Omental fat pad (tissue), 4 donors: ENCODE measurements around the gene SYMPK. TPM values are rescaled to one million over a fixed set of nuclear protein-coding genes. Genes with fewer than 3 reads are reported as not detected.

Experiments
- ATAC-seq: fragments of 150-250 bp; one replicate; pipeline ENCODE4 v1.9.1; 2016; ENCODE audit warnings: mild to moderate bottlenecking, moderate library complexity; ENCODE audit not compliant: low FRiP score
- DNase-seq: peaks from one replicate; pipeline ENCODE4 v3.0.0-alpha.2; 2019; ENCODE audit warnings: low spot score
- total RNA-seq, 4 donors: library from RNA; depleted of rRNA; stranded (reverse); fragments of >200 nt; gene quantifications; one replicate each; pipeline ENCODE4 v1.1.0, GENCODE V29; 2016
- TF ChIP-seq, protein P1 (sequence below), 3 donors: fragments of 450-650 bp; IDR thresholded peaks; one replicate each; pipeline ENCODE4 v1.5.1; 2016 to 2017; ENCODE audit warnings: antibody characterized with exemption in 3 of 3, mild to moderate bottlenecking in 3 of 3, moderate library complexity in 2 of 3

SYMPK gene
- total RNA-seq, 4 donors from 2014 or later, result 17.3 to 35.2 (median 27.1) TPM

DNA sequence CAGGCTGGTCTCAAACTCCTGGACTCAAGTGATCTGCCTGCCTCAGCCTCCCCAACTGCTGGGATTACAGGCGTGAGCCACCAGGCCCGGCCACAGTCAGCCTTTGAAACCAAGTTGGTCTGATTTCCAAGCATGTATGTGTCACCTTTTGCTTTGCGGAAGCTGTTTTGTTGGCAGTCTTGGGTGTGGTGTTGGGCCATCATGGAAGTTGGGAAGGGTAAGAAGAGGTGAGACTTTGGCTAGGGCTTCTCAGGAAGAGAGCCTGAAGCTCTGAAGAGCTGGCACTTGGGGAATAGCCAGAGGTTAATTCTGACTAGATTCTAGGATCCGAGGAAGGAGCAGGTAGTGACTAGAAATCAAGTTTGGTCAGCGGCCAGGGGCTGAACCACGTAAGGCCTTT is 50.6 kb downstream of the SYMPK start:
- ATAC-seq (no peak), DNase-seq (no peak)
- TF ChIP-seq, protein P1, sequence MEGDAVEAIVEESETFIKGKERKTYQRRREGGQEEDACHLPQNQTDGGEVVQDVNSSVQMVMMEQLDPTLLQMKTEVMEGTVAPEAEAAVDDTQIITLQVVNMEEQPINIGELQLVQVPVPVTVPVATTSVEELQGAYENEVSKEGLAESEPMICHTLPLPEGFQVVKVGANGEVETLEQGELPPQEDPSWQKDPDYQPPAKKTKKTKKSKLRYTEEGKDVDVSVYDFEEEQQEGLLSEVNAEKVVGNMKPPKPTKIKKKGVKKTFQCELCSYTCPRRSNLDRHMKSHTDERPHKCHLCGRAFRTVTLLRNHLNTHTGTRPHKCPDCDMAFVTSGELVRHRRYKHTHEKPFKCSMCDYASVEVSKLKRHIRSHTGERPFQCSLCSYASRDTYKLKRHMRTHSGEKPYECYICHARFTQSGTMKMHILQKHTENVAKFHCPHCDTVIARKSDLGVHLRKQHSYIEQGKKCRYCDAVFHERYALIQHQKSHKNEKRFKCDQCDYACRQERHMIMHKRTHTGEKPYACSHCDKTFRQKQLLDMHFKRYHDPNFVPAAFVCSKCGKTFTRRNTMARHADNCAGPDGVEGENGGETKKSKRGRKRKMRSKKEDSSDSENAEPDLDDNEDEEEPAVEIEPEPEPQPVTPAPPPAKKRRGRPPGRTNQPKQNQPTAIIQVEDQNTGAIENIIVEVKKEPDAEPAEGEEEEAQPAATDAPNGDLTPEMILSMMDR (IDR thresholded peaks at IDR 0.05), result no peak

DNA sequence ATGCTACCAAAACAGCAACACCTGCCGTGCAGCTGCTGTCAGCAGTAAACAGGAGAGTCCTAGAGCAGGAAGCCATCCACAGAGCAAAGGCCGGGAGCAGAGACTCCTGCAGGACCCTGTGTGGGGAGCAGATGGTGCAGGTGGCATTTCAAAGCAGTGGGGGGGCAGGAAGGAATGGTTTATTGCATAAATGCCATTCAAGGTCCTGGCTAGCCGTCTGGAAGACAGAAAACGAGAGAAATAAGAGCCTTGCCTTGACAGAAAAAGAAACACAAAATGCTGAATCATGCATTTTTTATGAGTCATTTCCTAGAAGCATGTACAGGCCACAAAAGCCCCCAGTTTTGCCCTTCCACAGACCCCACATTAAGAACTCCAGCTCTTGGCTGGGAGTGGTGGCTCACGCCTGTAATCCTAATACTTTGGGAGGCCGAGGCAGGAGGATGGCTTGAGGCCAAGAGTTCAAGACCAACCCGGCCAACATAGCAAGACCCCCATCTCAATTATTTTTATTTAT is 53.2 kb downstream of the SYMPK start:
- no peak for DNase-seq
- TF ChIP-seq, protein P1 (IDR thresholded peaks at IDR 0.05), result no peak
- no peak for ATAC-seq

DNA sequence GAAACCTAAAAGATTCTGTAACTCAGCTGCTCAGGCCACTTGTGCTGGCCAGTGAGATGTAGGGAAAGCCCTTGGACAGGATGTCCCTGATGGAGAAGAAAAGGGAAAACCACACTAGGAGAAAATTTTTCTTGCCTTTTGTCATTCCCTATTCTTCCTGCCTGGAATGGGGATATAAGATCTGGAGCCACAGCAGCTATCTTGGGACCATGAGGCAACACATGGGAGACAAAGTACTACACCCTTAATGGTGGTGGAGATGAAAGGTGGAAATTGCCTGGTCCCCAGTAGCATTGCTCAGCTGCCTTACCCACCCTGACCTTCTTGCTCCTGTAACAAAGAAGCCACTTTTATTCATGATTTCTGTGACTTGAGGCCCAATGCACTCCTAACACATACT is 57.2 kb downstream of the SYMPK start:
- DNase-seq (no peak), ATAC-seq (no peak)
- TF ChIP-seq, protein P1 (IDR thresholded peaks at IDR 0.05), result no peak

DNA sequence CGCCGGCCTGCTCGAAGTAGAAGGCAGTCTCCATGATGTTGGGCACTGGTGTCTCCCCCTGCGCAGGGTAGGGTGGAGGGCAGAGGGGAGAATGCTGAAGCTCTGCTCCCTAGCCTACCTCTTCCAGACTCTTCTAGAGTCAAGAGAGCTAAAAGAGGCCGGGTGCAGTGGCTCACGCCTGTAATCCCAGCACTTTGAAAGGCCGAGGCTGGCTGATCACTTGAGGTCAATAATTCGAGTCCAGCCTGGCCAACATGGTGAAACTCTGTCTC is 58.1 kb downstream of the SYMPK start:
- TF ChIP-seq, protein P1 (IDR thresholded peaks at IDR 0.05), result no peak
- DNase-seq (no peak), ATAC-seq (no peak)

DNA sequence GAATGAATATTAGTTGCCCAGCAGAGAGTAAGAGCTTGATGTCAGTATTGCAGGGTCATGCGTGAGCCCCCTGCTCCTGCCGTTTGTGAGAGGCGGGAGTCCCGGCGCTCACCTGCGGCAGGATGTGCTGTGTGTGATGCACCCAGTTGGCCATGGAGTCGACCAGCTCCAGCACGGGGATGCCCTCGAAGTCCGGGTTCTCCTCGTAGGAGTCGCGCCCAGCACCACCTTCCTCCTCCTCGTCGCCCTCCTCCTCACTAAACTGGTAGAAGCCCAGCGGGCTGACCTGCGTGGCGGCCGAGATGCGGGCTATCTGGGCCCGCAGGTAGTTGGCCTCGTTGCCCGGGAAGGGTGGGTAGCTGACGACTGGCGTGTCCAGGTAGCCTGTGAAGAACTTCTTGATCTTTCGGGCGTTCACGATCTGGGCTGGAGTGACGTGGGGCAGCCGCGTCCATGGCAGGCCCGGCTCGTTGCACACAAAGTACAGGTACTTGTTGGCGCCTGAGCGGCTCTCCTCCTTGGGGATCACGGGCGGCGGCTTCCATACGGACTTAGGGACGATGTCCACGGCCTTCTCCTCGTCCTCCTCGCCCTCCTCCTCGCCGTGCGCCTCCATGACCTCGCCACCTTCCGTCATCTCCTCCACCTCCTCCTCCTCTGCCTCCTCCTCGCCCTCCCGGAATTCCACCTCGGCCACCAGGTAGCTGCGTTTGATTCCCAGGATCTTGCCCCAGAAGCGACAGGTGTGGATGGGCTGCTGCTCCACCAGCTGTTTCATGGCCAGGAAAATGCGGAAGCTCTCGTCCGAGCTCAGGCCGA is 58.6 kb downstream of the SYMPK start:
- ATAC-seq (no peak), DNase-seq (no peak)
- TF ChIP-seq, protein P1 (IDR thresholded peaks at IDR 0.05), result no peak

DNA sequence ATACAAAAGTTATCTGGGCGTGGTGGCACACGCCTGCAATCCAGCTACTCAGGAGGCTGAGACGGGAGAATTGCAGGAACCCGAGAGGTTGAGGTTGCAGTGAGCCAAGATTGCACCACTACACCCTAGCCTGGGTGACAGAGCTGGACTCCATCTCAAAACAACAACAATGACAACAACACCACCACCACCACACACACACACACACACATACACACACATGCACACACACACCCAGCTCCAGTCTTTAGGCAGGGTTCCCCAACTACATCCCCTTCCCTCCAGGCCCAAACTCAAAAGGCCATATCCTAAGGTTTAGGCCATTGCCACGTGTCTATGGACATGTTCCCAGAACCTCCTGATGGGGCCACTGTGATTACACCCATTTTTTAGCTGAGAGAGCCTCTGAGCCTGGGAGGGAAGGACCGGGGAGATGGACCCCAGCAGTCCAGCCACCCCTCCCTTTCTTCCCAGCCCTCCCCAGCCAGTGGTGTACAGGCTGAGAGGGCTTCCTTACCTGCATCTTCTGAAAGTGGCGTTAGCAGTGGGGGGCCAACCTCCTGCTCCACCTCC is 61.3 kb downstream of the SYMPK start:
- DNase-seq (no peak), ATAC-seq (no peak)

More for the DNA sequence above, 61.3 kb downstream of the SYMPK start:
- TF ChIP-seq, protein P1 (IDR thresholded peaks at IDR 0.05), result no peak
